ENCODE measurements around the gene KLK11.
A peak's percentile ranks its signal among the peaks of the same experiment; 100 is the strongest.

The KLK11 gene

GRCh38 chr19:51018745-51019543 is 7.5 kb downstream of the KLK11 start:
- Histone ChIP-seq H3K4me1 (ENCODE audit: control insufficient read depth, insufficient read depth, low read length, unreplicated experiment) (peaks cover 2% of the 10 kb centered on the region), H3K27ac (ENCODE audit: low read depth, low read length) (no peak overlapping the region), H3K36me3 (ENCODE audit: insufficient read depth, low read length) (no peaks in the 10 kb centered on the region), H3K4me3 (ENCODE audit: low read depth, low read length) (peak overlapping the region; percentile 21; the same call in 1 of the 2 replicates), H3K79me2 (ENCODE audit: control insufficient read depth, insufficient read depth, low read length, unreplicated experiment) (no peaks in the 10 kb centered on the region), H3K27me3 (ENCODE audit: insufficient read depth, low read length) (peaks cover 54% of the 10 kb centered on the region), H2AFZ (ENCODE audit: low read length, unreplicated experiment) (no peak overlapping the region)

GRCh38 chr19:51016798-51017683 is 9.4 kb downstream of the KLK11 start:
- no peak overlapping the region for H3K27ac ChIP-seq (ENCODE audit: low read depth, low read length)
- peaks cover 48% of the 10 kb centered on the region for H3K27me3 ChIP-seq (ENCODE audit: insufficient read depth, low read length)
- H3K4me3 ChIP-seq (ENCODE audit: low read depth, low read length): peak overlapping the region; percentile 50
- H3K79me2 ChIP-seq (ENCODE audit: control insufficient read depth, insufficient read depth, low read length, unreplicated experiment): no peaks in the 10 kb centered on the region
- no peak overlapping the region for H2AFZ ChIP-seq (ENCODE audit: low read length, unreplicated experiment)
- peaks cover 2% of the 10 kb centered on the region for H3K4me1 ChIP-seq (ENCODE audit: control insufficient read depth, insufficient read depth, low read length, unreplicated experiment)
- H3K36me3 ChIP-seq (ENCODE audit: insufficient read depth, low read length): no peaks in the 10 kb centered on the region

- Histone ChIP-seq H3K79me2 (ENCODE audit: control insufficient read depth, insufficient read depth, low read length, unreplicated experiment) (no peaks in the 10 kb centered on the region), H2AFZ (ENCODE audit: low read length, unreplicated experiment) (no peak overlapping the region), H3K4me3 (ENCODE audit: low read depth, low read length) (no peak overlapping the region), H3K27ac (ENCODE audit: low read depth, low read length) (no peak overlapping the region), H3K27me3 (ENCODE audit: insufficient read depth, low read length) (peaks cover 48% of the 10 kb centered on the region), H3K4me1 (ENCODE audit: control insufficient read depth, insufficient read depth, low read length, unreplicated experiment) (peaks cover 2% of the 10 kb centered on the region), H3K36me3 (ENCODE audit: insufficient read depth, low read length) (no peaks in the 10 kb centered on the region)
These were observed 10.6 kb downstream of the KLK11 start for GRCh38 chr19:51015691-51016267.

- Histone ChIP-seq H3K79me2 (ENCODE audit: control insufficient read depth, insufficient read depth, low read length, unreplicated experiment) (no peaks in the 10 kb centered on the region), H3K4me3 (ENCODE audit: low read depth, low read length) (no peak overlapping the region), H3K36me3 (ENCODE audit: insufficient read depth, low read length) (no peaks in the 10 kb centered on the region), H3K4me1 (ENCODE audit: control insufficient read depth, insufficient read depth, low read length, unreplicated experiment) (peaks cover 2% of the 10 kb centered on the region), H3K27me3 (ENCODE audit: insufficient read depth, low read length) (peaks cover 38% of the 10 kb centered on the region), H2AFZ (ENCODE audit: low read length, unreplicated experiment) (no peak overlapping the region), H3K27ac (ENCODE audit: low read depth, low read length) (no peak overlapping the region)
These were observed 12.2 kb downstream of the KLK11 start for GRCh38 chr19:51014242-51014641.

GRCh38 chr19:51012661-51013190 is 13.7 kb downstream of the KLK11 start:
- no peak overlapping the region for H3K4me3 ChIP-seq (ENCODE audit: low read depth, low read length)
- no peaks in the 10 kb centered on the region for H3K4me1 ChIP-seq (ENCODE audit: control insufficient read depth, insufficient read depth, low read length, unreplicated experiment)
- no peak overlapping the region for H2AFZ ChIP-seq (ENCODE audit: low read length, unreplicated experiment)
- no peaks in the 10 kb centered on the region for H3K79me2 ChIP-seq (ENCODE audit: control insufficient read depth, insufficient read depth, low read length, unreplicated experiment)
- H3K27me3 ChIP-seq (ENCODE audit: insufficient read depth, low read length): peaks cover 36% of the 10 kb centered on the region
- H3K27ac ChIP-seq (ENCODE audit: low read depth, low read length): no peak overlapping the region
- no peaks in the 10 kb centered on the region for H3K36me3 ChIP-seq (ENCODE audit: insufficient read depth, low read length)

GRCh38 chr19:51010066-51010795 is 16.2 kb downstream of the KLK11 start:
- H3K4me3 ChIP-seq (ENCODE audit: low read depth, low read length): no peak overlapping the region
- H3K36me3 ChIP-seq (ENCODE audit: insufficient read depth, low read length): no peaks in the 10 kb centered on the region
- no peak overlapping the region for H2AFZ ChIP-seq (ENCODE audit: low read length, unreplicated experiment)
- H3K27ac ChIP-seq (ENCODE audit: low read depth, low read length): no peak overlapping the region
- H3K79me2 ChIP-seq (ENCODE audit: control insufficient read depth, insufficient read depth, low read length, unreplicated experiment): no peaks in the 10 kb centered on the region
- peaks cover 38% of the 10 kb centered on the region; the same call in 1 of the 2 replicates for H3K27me3 ChIP-seq (ENCODE audit: insufficient read depth, low read length)
- H3K4me1 ChIP-seq (ENCODE audit: control insufficient read depth, insufficient read depth, low read length, unreplicated experiment): no peaks in the 10 kb centered on the region

GRCh38 chr19:51009061-51009891 is 17.1 kb downstream of the KLK11 start:
- Histone ChIP-seq H3K4me1 (ENCODE audit: control insufficient read depth, insufficient read depth, low read length, unreplicated experiment) (no peaks in the 10 kb centered on the region), H3K27me3 (ENCODE audit: insufficient read depth, low read length) (peaks cover 36% of the 10 kb centered on the region; the same call in 1 of the 2 replicates), H3K4me3 (ENCODE audit: low read depth, low read length) (no peak overlapping the region), H3K79me2 (ENCODE audit: control insufficient read depth, insufficient read depth, low read length, unreplicated experiment) (no peaks in the 10 kb centered on the region), H3K36me3 (ENCODE audit: insufficient read depth, low read length) (no peaks in the 10 kb centered on the region), H2AFZ (ENCODE audit: low read length, unreplicated experiment) (no peak overlapping the region), H3K27ac (ENCODE audit: low read depth, low read length) (no peak overlapping the region)

- H3K27me3 ChIP-seq (ENCODE audit: insufficient read depth, low read length): peaks cover 30% of the 10 kb centered on the region; the same call in 1 of the 2 replicates
- H2AFZ ChIP-seq (ENCODE audit: low read length, unreplicated experiment): no peak overlapping the region
- no peaks in the 10 kb centered on the region for H3K79me2 ChIP-seq (ENCODE audit: control insufficient read depth, insufficient read depth, low read length, unreplicated experiment)
- no peak overlapping the region for H3K27ac ChIP-seq (ENCODE audit: low read depth, low read length)
- H3K36me3 ChIP-seq (ENCODE audit: insufficient read depth, low read length): no peaks in the 10 kb centered on the region
- no peak overlapping the region for H3K4me3 ChIP-seq (ENCODE audit: low read depth, low read length)
- no peaks in the 10 kb centered on the region for H3K4me1 ChIP-seq (ENCODE audit: control insufficient read depth, insufficient read depth, low read length, unreplicated experiment)
These were observed 18.9 kb downstream of the KLK11 start for GRCh38 chr19:51007488-51007887.

GRCh38 chr19:51006406-51006805 is 20.0 kb downstream of the KLK11 start:
- H3K36me3 ChIP-seq (ENCODE audit: insufficient read depth, low read length): no peaks in the 10 kb centered on the region
- H3K79me2 ChIP-seq (ENCODE audit: control insufficient read depth, insufficient read depth, low read length, unreplicated experiment): no peaks in the 10 kb centered on the region
- no peak overlapping the region for H3K27ac ChIP-seq (ENCODE audit: low read depth, low read length)
- peaks cover 30% of the 10 kb centered on the region; the same call in 1 of the 2 replicates for H3K27me3 ChIP-seq (ENCODE audit: insufficient read depth, low read length)
- no peaks in the 10 kb centered on the region for H3K4me1 ChIP-seq (ENCODE audit: control insufficient read depth, insufficient read depth, low read length, unreplicated experiment)
- no peak overlapping the region for H2AFZ ChIP-seq (ENCODE audit: low read length, unreplicated experiment)
- no peak overlapping the region for H3K4me3 ChIP-seq (ENCODE audit: low read depth, low read length)
